ENCODE data around the gene WAPL.
A peak's percentile ranks its signal among the peaks of the same experiment; 100 is the strongest.

Gene WAPL

GRCh38 chr10:86451604-86451960 lies 70.0 kb downstream of the WAPL start:
- DNase-seq (ENCODE audit: low spot score), result no peak

DNA sequence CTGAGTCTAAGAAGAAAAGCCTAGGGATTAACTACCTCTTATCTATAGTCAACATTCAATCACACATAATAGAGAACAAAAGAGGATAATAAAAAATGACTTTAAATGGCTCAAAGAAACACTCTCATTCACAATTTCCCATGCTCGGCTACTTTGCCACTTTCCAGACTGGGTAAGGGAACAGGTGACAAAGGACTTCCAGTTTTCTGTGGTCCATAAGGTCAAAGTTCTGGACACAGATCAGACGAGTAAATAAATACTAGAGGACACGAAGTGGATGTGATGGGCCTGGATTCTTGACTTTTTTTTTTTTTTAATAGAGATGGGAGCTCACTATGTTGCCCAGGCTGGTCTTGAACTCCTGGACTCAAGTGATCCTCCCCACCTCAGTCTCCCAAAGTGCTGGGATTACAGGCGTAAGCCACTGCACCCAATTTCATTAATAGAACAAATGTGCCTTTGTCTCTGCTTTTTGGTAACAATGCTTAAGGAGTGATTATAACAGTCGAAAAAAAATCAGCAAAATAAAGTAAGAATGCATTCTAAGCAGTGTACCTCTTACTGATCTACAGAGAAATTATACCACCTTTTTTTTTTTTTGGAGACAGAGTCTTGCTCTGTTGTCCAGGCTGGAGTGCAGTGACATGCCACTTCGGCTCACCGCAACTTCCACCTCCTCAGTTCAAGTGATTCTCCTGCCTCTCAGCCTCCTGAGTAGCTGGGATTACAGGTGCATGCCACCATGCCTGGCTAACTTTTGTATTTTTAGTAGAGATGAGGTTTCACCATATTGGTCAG lies 70.6 kb downstream of the WAPL start:
- no peak for DNase-seq (ENCODE audit: low spot score)

GRCh38 chr10:86449926-86450558 lies 71.5 kb downstream of the WAPL start:
- DNase-seq (ENCODE audit: low spot score), result no peak

DNA sequence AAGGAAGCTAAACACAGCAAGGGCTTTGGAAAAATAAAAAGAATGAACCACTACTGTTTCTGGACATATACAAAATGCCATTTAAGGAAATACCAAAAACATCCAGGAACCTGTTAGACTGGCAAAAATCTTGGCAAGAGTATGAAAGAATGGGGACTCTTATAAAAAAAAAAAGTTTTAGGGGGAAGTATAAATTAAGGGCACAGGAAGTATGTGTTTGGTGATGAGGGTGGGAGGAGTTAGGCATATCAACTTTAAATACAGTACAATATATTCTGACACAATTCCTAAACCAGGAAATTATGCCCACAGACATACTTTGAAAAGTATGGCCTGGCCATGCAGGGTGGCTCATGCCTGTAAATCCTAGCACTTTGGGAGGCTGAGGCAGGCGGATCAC lies 74.2 kb downstream of the WAPL start:
- no peak for DNase-seq (ENCODE audit: low spot score)

GRCh38 chr10:86446987-86447386 lies 74.6 kb downstream of the WAPL start:
- DNase-seq (ENCODE audit: low spot score), result no peak

- DNase-seq (ENCODE audit: low spot score), result no peak
Measured at GRCh38 chr10:86446440-86446839, 75.2 kb downstream of the WAPL start.

- DNase-seq (ENCODE audit: low spot score), result no peak
Measured at GRCh38 chr10:86443936-86444335, 77.7 kb downstream of the WAPL start.

- no peak for DNase-seq (ENCODE audit: low spot score)
Measured at GRCh38 chr10:86443069-86443468, 78.5 kb downstream of the WAPL start.

DNA sequence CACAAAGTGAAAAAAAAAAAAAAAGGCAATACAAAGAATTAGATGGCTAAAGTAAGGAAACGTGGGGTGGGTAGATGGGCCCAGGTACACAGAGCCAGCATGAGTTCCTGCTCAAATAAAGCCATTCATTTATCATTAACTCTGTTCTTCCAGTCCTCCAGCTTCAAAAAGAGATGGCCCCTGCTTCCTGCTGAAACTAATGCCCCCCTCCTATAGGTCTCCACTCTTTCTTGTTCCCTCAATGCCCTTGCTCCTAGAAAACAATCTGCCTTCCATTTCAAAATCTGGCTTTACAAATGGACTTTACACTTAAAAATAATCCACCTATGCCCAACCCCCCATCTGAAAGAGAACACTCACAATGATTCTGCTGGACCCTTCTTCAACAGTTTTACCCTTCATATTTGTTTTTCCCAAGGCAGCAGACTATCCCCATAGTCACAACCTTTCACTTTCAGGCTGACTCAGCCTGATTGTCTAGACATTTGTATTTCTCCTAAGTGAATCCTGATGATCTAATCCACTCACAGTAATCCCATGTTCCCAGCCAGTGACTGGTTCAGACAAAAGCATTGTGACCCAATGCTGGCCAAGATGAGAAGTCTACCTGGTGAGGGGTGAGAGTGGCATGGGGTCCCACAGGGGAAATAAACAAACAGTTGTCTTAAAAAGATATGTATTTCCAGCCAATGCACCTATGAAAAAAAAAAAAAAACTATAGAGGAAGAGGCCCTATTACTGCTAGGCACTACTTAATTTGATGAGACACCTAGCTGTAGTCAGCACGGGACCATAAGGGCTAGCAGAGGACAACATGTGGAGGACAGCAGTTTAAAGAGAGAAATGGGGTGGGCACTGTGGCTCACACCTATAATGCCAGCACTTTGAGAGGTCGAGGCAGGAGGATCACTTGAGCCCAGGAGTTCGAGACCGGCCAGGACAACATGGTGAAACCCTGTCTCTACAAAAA lies 80.4 kb downstream of the WAPL start:
- peak; percentile 10 for DNase-seq (ENCODE audit: low spot score)

GRCh38 chr10:86439544-86439943 lies 82.0 kb downstream of the WAPL start:
- DNase-seq (ENCODE audit: low spot score), result no peak

GRCh38 chr10:86438091-86438749 lies 83.4 kb downstream of the WAPL start:
- DNase-seq (ENCODE audit: low spot score), result no peak

DNA sequence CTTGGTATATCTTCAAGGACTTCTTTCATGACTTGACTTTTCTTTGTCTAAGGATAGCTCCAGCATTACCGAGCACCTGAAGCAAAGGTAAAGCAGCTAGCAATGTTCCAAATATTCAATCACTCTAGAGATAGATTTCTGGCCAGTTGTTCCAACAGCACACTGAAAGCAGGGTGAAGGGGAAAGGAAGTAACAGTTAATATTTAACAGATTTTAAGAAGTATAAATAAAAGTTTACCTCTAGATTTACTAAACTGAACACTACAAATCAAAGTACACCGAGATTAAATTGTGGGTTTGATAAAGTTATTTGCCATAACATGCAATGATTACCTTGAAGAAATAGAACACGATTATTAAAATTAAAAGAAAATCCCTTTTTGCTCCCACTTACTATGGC lies 84.1 kb downstream of the WAPL start:
- no peak for DNase-seq (ENCODE audit: low spot score)

DNA sequence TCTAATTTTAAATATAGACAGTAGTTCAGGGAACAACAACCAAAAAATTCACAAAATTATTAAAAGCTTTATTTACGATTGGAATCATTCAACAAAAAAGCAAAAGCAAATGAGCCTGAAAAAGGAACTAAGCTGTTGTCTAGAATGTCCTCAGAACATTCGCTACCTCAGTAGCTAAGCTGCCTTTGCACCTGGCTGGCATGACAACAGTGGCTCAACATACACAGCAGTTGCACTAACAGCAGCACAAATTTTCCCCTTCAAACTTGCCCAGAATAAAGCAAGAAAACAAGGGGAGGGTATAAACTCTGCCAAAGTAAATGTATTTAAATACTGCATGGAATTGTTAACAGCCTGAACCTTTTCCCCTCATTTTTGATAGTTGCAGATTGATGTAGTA lies 84.6 kb downstream of the WAPL start:
- no peak for DNase-seq (ENCODE audit: low spot score)

- no peak for DNase-seq (ENCODE audit: low spot score)
Measured at GRCh38 chr10:86434656-86435055, 86.9 kb downstream of the WAPL start.

- DNase-seq (ENCODE audit: low spot score), result no peak
Measured at GRCh38 chr10:86423739-86424138, 97.9 kb downstream of the WAPL start.

GRCh38 chr10:86419101-86419500 lies 102.5 kb downstream of the WAPL start:
- DNase-seq (ENCODE audit: low spot score), result no peak

DNA sequence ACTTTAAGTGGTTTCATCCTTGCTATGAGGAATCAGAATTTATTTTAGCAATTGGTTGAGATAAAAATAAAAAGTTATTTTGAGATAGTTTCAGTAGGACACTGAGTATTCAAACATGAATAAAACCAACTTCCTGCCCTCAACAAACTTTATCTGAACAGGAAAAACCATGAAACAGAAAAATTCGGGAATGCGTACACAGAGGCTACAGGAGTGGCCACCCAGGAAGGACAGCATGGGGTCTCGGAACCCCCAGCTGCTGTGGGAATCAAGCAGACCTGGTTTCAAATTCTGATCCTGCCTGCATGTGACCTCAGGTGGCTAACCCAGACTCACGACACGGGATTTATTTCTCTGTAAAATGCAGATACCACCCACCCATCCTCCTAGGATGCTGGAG lies 106.0 kb downstream of the WAPL start:
- DNase-seq (ENCODE audit: low spot score), result no peak

GRCh38 chr10:86415116-86415515 lies 106.5 kb downstream of the WAPL start:
- DNase-seq (ENCODE audit: low spot score), result no peak

DNA sequence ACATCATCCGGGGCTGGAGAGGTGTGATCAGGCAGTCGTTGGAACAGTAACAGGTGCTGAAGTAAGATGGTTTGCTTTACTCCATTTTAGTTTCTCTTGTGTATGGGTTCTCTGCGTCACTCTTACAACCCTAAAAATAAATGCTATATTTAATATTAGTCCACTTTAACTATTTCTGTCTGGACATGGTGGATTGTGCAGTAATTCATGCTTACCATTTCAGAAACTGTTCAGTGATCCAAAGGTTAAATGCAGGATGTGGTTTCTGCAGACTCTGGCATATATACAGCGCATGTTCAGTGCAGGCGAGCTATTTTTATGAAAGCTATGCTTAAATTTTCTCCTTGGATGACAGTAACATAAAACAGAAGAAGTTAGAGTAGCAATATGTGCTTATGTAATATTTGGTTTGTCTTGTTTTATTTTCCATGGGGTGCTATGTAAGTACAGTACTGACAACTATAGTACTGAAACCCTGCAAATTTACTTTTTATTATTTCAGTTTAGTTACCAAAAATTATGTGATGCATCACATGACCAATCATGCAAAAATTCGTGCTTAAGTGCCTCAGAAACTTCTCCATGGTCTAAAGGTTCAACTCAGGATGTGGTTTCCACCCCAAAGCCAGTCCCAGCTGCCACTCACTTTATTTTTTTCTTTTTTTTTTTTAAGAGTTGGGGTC lies 108.4 kb downstream of the WAPL start:
- DNase-seq (ENCODE audit: low spot score), result no peak

GRCh38 chr10:86411852-86412560 lies 109.6 kb downstream of the WAPL start:
- no peak for DNase-seq (ENCODE audit: low spot score)

DNA sequence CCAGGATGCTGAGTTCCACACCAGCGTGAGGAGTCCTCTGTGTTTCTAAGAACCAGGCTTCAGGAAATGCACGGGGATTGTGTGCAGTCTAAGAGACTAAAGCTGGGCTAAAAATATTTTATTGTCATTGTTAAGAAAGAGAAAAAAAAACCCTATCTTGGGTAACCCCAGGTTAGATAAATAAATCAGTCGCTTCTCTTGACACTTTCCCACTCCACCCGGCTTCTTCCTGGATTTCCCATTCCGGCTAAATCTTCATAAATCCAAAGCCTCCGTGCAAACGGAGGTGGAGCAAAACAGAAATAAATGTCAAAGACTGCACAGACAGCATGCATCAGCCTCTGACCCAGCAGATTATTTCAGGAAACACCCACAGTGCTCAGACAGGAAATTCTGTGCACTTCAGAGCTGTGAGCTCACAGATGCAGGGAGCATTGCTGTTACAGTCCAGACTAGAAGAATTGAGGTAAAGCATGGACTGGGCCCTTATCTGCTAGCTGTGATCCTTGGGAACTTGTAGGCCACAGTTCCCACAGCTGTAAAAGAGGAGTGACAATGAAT lies 110.2 kb downstream of the WAPL start:
- DNase-seq (ENCODE audit: low spot score), result no peak

Data from HuH-7.5 (cell line).